Hippocampal formation (tissue), 2 donors: ENCODE measurements around the gene LAMA3.
"Not testable (repeated sequence)": the region's sequence is repeated elsewhere in the genome, so short reads cannot be mapped to it uniquely, and the experiment has no call there.

Experiments used
- DNase-seq, 2 donors: peaks; one replicate each; lab custom pipeline; 2025; lab: John Stamatoyannopoulos, UW

Gene LAMA3

GRCh38 chr18:23706971-23707640 lies 17.9 kb downstream of the LAMA3 start:
- no peak for DNase-seq

GRCh38 chr18:23710068-23710527 lies 20.8 kb downstream of the LAMA3 start:
- no peak for DNase-seq

GRCh38 chr18:23710946-23711345 lies 21.7 kb downstream of the LAMA3 start:
- DNase-seq, result no peak

GRCh38 chr18:23711426-23711825 lies 22.2 kb downstream of the LAMA3 start:
- DNase-seq, result no peak

- DNase-seq, result no peak
Measured at GRCh38 chr18:23712445-23712844, 23.2 kb downstream of the LAMA3 start.

- no peak for DNase-seq
Measured at GRCh38 chr18:23714576-23714975, 25.3 kb downstream of the LAMA3 start.

GRCh38 chr18:23716079-23716478 lies 26.8 kb downstream of the LAMA3 start:
- DNase-seq, result not testable (repeated sequence)

- DNase-seq, result no peak
Measured at GRCh38 chr18:23716516-23716915, 27.3 kb downstream of the LAMA3 start.

- DNase-seq, result no peak
Measured at GRCh38 chr18:23716966-23717365, 27.7 kb downstream of the LAMA3 start.

GRCh38 chr18:23718243-23718720 lies 29.0 kb downstream of the LAMA3 start:
- DNase-seq, result no peak

- no peak for DNase-seq
Measured at GRCh38 chr18:23718731-23719130, 29.5 kb downstream of the LAMA3 start.

GRCh38 chr18:23719634-23720201 lies 30.5 kb downstream of the LAMA3 start:
- no peak for DNase-seq

- peak in 1 of 2 donors; percentile 4 for DNase-seq
Measured at GRCh38 chr18:23721696-23722480, 32.6 kb downstream of the LAMA3 start.

- DNase-seq, result no peak
Measured at GRCh38 chr18:23722646-23723045, 33.4 kb downstream of the LAMA3 start.

GRCh38 chr18:23723121-23723520 lies 33.9 kb downstream of the LAMA3 start:
- no peak for DNase-seq

- DNase-seq, result no peak
Measured at GRCh38 chr18:23724681-23725080, 35.4 kb downstream of the LAMA3 start.

GRCh38 chr18:23725351-23725750 lies 36.1 kb downstream of the LAMA3 start:
- no peak for DNase-seq

- DNase-seq, result no peak
Measured at GRCh38 chr18:23725827-23726661, 36.8 kb downstream of the LAMA3 start.

- DNase-seq, result no peak
Measured at GRCh38 chr18:23727707-23728493, 38.6 kb downstream of the LAMA3 start.

- DNase-seq, result no peak
Measured at GRCh38 chr18:23730857-23731256, 41.6 kb downstream of the LAMA3 start.

- no peak for DNase-seq
Measured at GRCh38 chr18:23731861-23732260, 42.6 kb downstream of the LAMA3 start.
